ENCODE measurements around the gene CORO7. TPM values are rescaled to one million over a fixed set of nuclear protein-coding genes. Genes with fewer than 3 reads are reported as not detected.

CORO7 gene
- total RNA-seq, 2 donors from 2014 or later: 140 to 166 TPM

GRCh38 chr16:4317532-4318450 is 98.6 kb downstream of the CORO7 start:
- DNase-seq (ENCODE audit: low spot score) (no peak), ATAC-seq (no peak)
- H3K36me3 Mint-ChIP-seq: peaks cover 5% of the 10 kb centered on the region
- peak overlapping the region; percentile 27 for H3K4me3 Mint-ChIP-seq
- no peak overlapping the region for H3K27ac Mint-ChIP-seq
- H3K27me3 Mint-ChIP-seq: peaks cover 10 to 12% of the 10 kb centered on the region in 2 donors
- peaks cover 11 to 14% of the 10 kb centered on the region in 2 donors for H3K4me1 Mint-ChIP-seq (ENCODE audit: low read depth in 2 of 2)
- no peaks in the 10 kb centered on the region for H3K9me3 Mint-ChIP-seq

GRCh38 chr16:4316864-4317531 is 99.4 kb downstream of the CORO7 start:
- Mint-ChIP-seq H3K9me3 (no peaks in the 10 kb centered on the region), H3K27ac (no peak overlapping the region), H3K4me1 (ENCODE audit: low read depth in 2 of 2) (peaks cover 11 to 14% of the 10 kb centered on the region in 2 donors), H3K36me3 (peaks cover 5% of the 10 kb centered on the region), H3K27me3 (peaks cover 10 to 12% of the 10 kb centered on the region in 2 donors), H3K4me3 (peak overlapping the region; percentile 27)
- DNase-seq (ENCODE audit: low spot score): no peak
- ATAC-seq: no peak

- Mint-ChIP-seq H3K4me3 (peak overlapping the region; percentile 30), H3K9me3 (no peaks in the 10 kb centered on the region), H3K27ac (no peak overlapping the region), H3K27me3 (peaks cover 10 to 12% of the 10 kb centered on the region in 2 donors), H3K36me3 (peaks cover 5% of the 10 kb centered on the region), H3K4me1 (ENCODE audit: low read depth in 2 of 2) (peaks cover 11 to 14% of the 10 kb centered on the region in 2 donors)
- ATAC-seq (no peak), DNase-seq (ENCODE audit: low spot score) (no peak)
Measured at GRCh38 chr16:4316108-4316863, 100.1 kb downstream of the CORO7 start.

- H3K9me3 Mint-ChIP-seq: no peaks in the 10 kb centered on the region
- DNase-seq (ENCODE audit: low spot score): no peak
- H3K36me3 Mint-ChIP-seq: peaks cover 5% of the 10 kb centered on the region
- peak within 1 kb of the TSS; percentile 93 for H3K4me3 Mint-ChIP-seq
- ATAC-seq: peak; percentile 73 to 83
- peak within 1 kb of the TSS; percentile 26 to 39 for H3K27ac Mint-ChIP-seq
- peaks cover 10 to 12% of the 10 kb centered on the region in 2 donors for H3K27me3 Mint-ChIP-seq
- peaks cover 11 to 14% of the 10 kb centered on the region in 2 donors for H3K4me1 Mint-ChIP-seq (ENCODE audit: low read depth in 2 of 2)
Measured at GRCh38 chr16:4315186-4316107, 100.9 kb downstream of the CORO7 start, which contains the start of gene GLIS2. TSS of gene GLIS2 (plus strand) at chr16:4316067. CDS start at chr16:4332281, 16,214 bp downstream.

- H3K9me3 Mint-ChIP-seq: no peaks in the 10 kb centered on the region
- peak overlapping the region; percentile 26 to 39 for H3K27ac Mint-ChIP-seq
- DNase-seq (ENCODE audit: low spot score) (no peak), ATAC-seq (no peak)
- peaks cover 5% of the 10 kb centered on the region for H3K36me3 Mint-ChIP-seq
- peak overlapping the region; percentile 93 for H3K4me3 Mint-ChIP-seq
- H3K4me1 Mint-ChIP-seq (ENCODE audit: low read depth in 2 of 2): peaks cover 11 to 14% of the 10 kb centered on the region in 2 donors
- H3K27me3 Mint-ChIP-seq: peaks cover 10 to 12% of the 10 kb centered on the region in 2 donors
Measured at GRCh38 chr16:4314532-4315185, 101.7 kb downstream of the CORO7 start.

- H3K9me3 Mint-ChIP-seq: no peaks in the 10 kb centered on the region
- peaks cover 5% of the 10 kb centered on the region for H3K36me3 Mint-ChIP-seq
- H3K4me1 Mint-ChIP-seq (ENCODE audit: low read depth in 2 of 2): peaks cover 11 to 14% of the 10 kb centered on the region in 2 donors
- H3K4me3 Mint-ChIP-seq: peak overlapping the region; percentile 93
- peaks cover 10 to 12% of the 10 kb centered on the region in 2 donors for H3K27me3 Mint-ChIP-seq
- peak overlapping the region; percentile 26 to 39 for H3K27ac Mint-ChIP-seq
- no peak for DNase-seq (ENCODE audit: low spot score)
- ATAC-seq: no peak
Measured at GRCh38 chr16:4313563-4314531, 102.5 kb downstream of the CORO7 start.

GRCh38 chr16:4309833-4310266 is 106.5 kb downstream of the CORO7 start:
- Mint-ChIP-seq H3K9me3 (no peaks in the 10 kb centered on the region), H3K27ac (peak overlapping the region in 1 of 2 donors; percentile 16), H3K4me3 (no peak overlapping the region), H3K4me1 (ENCODE audit: low read depth in 2 of 2) (peaks cover 19 to 25% of the 10 kb centered on the region in 2 donors), H3K27me3 (peaks cover 8 to 10% of the 10 kb centered on the region in 2 donors), H3K36me3 (peaks cover 10% of the 10 kb centered on the region)
- peak; percentile 74 for DNase-seq (ENCODE audit: low spot score)
- ATAC-seq: no peak

GRCh38 chr16:4309102-4309832 is 107.1 kb downstream of the CORO7 start:
- no peak for DNase-seq (ENCODE audit: low spot score)

GRCh38 chr16:4307215-4308037 is 109.0 kb downstream of the CORO7 start:
- peak; percentile 96 to 98 for ATAC-seq
- peak; percentile 100 for DNase-seq (ENCODE audit: low spot score)
- peak overlapping the region; percentile 91 to 97 for H3K27ac Mint-ChIP-seq
- peaks cover 9 to 19% of the 10 kb centered on the region in 2 donors for H3K4me1 Mint-ChIP-seq (ENCODE audit: low read depth in 2 of 2)
- peaks cover 5% of the 10 kb centered on the region for H3K36me3 Mint-ChIP-seq
- H3K4me3 Mint-ChIP-seq: peak overlapping the region; percentile 98
- H3K27me3 Mint-ChIP-seq: no peaks in the 10 kb centered on the region
- H3K9me3 Mint-ChIP-seq: no peaks in the 10 kb centered on the region

More at GRCh38 chr16:4309102-4309832, 107.1 kb downstream of the CORO7 start:
- no peaks in the 10 kb centered on the region for H3K9me3 Mint-ChIP-seq
- peak overlapping the region; percentile 91 to 97 for H3K27ac Mint-ChIP-seq
- peaks cover 3 to 5% of the 10 kb centered on the region in 2 donors for H3K27me3 Mint-ChIP-seq
- peak overlapping the region; percentile 65 for H3K4me3 Mint-ChIP-seq
- peaks cover 13 to 19% of the 10 kb centered on the region in 2 donors for H3K4me1 Mint-ChIP-seq (ENCODE audit: low read depth in 2 of 2)
- peaks cover 5% of the 10 kb centered on the region for H3K36me3 Mint-ChIP-seq
- no peak for ATAC-seq

All from natural killer cell treated with Interleukin-12 subunit alpha and Interleukin-12 subunit beta and Interleukin-15 and Interleukin-18, amount 100 ng/mL, for 72 hours (primary cell).